ENCODE measurements around the gene GRIP2.

Gene GRIP2

DNA sequence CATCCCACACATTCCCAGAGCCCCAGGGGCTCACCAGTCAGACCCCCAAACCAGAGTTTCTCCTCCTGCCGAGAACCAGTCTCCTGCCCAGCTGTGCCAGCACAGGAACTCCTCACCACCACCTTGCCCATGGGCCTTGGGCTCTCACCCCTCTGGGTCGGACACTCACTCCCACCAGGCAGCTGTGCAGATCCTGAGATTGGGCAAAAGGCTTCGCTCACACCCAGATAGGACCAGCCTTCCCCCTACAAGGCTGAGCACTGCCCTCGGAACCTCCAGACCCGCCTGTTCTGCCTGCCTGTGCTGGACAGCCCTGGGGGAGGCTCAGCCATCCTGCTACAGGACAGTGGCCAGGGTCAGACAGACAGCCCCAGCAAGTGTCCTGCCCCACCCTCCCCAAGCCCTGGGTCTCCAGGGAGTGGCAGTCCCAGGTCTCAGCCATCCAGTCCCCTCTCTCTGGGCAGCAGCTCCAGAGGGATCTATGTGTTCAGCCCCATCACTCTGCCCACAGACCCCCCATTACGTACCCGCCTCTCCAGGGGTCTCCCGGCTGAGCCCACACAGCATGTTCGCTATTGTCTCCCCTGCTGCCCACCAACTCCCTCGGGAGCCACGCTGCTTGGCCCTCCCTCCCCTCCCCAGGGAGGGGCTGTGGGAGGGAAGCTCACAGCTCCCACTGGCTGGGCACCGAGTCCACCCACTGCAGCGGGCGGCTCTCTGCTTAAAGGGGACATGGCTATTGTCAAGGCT, at the start of gene GRIP2:
TSS of gene GRIP2 (minus strand) at position 601 of the 750 bp plus-strand sequence. CDS start at position 567, 34 bp downstream.
- TF ChIP-seq, protein P1, sequence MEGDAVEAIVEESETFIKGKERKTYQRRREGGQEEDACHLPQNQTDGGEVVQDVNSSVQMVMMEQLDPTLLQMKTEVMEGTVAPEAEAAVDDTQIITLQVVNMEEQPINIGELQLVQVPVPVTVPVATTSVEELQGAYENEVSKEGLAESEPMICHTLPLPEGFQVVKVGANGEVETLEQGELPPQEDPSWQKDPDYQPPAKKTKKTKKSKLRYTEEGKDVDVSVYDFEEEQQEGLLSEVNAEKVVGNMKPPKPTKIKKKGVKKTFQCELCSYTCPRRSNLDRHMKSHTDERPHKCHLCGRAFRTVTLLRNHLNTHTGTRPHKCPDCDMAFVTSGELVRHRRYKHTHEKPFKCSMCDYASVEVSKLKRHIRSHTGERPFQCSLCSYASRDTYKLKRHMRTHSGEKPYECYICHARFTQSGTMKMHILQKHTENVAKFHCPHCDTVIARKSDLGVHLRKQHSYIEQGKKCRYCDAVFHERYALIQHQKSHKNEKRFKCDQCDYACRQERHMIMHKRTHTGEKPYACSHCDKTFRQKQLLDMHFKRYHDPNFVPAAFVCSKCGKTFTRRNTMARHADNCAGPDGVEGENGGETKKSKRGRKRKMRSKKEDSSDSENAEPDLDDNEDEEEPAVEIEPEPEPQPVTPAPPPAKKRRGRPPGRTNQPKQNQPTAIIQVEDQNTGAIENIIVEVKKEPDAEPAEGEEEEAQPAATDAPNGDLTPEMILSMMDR (IDR thresholded peaks at IDR 0.05): no peak

DNA sequence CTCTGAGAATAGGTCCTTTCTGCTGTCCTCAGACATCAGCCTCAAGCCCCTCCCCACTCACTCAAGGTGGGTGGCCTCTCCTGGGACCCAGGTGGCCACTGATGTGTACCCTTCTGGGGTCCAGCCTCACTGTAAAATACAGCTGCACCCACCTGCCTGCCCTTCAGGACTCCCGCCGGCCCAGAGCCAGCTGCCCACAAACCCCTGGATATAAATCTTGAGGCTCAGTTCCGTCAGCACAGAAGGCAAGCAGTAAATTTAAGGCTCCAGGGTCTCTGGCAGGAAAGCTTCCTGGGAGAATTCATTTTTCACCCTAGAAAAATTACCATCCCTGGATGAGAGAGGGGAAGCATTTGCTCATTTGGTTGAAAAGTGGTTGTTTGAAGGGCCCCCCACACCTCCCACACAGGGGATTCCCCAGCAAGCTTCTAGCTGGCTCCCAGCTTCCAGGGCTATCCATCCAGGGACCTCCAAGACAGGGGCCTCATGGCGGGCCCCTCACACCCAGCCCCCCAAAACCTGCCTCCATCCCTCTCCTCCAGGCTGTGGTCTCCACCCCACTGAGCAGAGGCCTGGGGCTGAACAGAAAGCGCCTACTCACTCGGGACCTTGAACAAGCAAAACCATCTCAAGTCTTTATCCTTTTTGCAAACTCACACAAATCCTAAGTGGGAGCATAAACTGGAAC, 48.4 kb upstream of the GRIP2 start:
- TF ChIP-seq, protein P1 (IDR thresholded peaks at IDR 0.05): no peak

DNA sequence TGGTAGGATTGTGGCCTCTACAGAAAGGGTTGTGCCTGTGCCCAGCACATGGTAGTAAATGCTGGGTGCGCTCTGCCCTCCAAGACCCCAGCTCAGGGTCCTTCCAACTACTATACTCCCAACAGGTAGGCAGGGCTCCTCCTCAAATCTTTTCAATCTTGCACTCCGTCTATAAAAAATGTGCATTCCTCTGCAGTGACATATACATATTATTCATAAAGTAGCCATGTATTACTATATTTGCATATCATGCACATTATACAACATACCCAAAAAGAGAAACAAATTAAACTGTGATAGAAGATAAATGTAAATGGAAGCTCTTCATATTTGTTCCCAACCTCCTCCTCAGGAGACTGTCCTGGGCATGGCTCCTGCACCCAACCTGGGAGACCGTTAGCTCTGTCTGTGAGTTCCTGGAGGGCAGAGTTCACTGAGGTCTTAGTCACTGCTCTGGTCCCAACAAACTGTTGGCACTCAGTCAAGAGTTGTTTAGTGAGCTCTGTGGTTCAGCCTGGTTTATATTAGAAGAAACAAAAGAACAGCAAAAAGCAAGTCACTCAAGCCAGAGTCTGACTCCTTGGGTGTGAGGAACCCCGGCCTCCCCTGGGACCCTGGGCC, 47.7 kb upstream of the GRIP2 start:
- TF ChIP-seq, protein P1 (IDR thresholded peaks at IDR 0.05): no peak

DNA sequence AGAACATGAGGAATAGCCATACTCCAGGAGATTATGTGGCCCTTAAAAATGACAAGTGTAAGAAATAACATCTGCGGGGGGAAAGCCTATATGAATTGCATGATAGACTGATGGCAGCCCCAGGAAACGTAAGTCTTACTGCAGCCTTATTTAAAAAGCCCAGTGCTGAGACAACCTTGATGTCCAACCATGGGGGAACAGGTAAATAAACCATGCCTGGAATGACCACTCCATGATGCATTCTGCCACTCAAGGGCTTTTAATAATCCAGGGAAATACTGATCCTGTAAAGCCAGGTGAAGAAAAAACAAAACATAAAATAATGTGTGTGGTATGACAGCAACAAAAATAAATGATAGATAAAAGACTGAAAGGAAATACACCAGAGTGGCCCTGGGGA, 46.5 kb upstream of the GRIP2 start:
- TF ChIP-seq, protein P1 (IDR thresholded peaks at IDR 0.05): no peak

DNA sequence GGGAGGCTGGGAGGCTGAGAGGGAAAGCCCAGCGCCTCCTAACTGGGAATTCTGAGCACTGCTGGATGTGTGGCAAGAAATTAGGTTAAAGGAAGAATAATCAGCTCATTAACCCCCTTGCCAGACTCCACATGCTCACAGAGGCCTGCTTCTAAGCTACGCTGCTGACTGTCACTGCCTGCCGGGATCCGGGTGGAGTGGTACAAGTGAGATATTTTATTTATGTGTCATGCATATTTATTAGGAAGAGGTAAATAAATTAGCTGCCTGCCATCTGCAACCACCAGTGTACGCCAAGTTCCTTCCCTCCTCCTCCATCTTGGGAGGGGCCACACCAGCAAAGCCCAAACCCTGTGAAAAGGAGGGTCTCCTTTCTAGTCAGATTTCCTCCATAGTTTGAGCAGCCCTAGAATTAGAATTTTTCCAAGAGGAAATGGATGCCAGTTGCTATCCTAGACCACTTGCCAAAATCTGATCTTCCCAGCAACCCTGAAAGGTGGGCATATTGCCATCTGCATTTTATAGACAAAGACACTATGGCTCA, 43.5 kb upstream of the GRIP2 start:
- TF ChIP-seq, protein P1 (IDR thresholded peaks at IDR 0.05): no peak

DNA sequence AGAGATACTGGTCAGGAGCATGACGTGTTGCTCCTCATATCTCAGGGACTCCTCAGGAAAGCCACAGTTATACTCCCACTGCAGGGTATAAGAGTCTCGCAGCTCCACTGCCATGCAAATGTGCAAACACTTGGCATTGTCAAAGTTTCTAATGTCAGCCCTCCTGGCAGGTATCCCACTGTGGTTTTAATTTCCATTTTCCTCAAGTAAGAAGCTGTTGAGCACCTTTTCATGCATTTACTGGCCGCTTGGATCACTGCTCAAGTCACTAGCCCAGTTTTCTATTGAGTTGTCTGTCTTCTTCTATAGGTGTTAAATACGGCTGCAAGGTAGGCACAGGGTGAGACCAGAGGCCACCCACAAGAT, 41.9 kb upstream of the GRIP2 start:
- TF ChIP-seq, protein P1 (IDR thresholded peaks at IDR 0.05): no peak

DNA sequence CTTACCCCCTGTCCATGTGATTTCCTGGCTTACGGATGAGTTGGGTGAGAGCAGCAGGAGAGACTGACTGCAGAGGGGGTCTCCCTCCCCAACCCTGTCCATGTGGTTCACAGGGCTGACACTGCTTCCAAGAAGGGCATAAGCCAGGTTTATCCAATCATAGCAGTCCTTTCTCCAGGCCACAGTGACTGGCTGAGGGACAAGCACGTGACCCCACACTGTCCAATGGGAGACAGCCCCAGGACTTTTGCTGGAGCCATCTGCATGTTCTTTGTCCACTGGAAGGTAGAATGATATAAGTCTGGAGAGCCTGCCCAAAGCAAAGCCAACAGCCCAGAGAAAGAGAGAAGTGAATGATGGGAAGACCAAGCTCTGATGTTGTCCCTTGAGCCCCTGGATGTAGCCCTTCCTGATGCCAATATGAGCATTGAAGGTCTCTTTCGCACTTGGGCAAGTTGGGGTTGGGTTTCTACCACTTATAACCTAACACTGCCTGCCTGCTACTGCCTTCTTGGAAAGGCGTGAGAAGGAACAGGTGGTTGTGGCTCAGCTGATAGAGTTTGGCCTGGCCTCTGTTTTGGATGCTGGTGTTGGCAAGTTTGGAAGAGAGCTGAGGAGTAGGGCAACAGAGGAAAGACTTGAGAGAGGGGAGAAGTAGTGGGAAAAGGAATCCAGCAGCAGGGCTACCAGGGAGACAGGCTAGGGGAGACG, 41.3 kb upstream of the GRIP2 start:
- TF ChIP-seq, protein P1 (IDR thresholded peaks at IDR 0.05): no peak
